C4-2B (cell line): ENCODE results near the gene PRELP.

Experiments used
- ZFX ChIP-seq: fragments of 450-650 bp; IDR thresholded peaks from 2 replicates; pipeline ENCODE4 v1.6.1; 2017
- TF ChIP-seq, protein P1 (sequence below): fragments of 450-650 bp; conservative IDR thresholded peaks from 2 replicates; pipeline ENCODE4 v1.5.1; 2017; ENCODE audit warnings: mild to moderate bottlenecking

DNA sequence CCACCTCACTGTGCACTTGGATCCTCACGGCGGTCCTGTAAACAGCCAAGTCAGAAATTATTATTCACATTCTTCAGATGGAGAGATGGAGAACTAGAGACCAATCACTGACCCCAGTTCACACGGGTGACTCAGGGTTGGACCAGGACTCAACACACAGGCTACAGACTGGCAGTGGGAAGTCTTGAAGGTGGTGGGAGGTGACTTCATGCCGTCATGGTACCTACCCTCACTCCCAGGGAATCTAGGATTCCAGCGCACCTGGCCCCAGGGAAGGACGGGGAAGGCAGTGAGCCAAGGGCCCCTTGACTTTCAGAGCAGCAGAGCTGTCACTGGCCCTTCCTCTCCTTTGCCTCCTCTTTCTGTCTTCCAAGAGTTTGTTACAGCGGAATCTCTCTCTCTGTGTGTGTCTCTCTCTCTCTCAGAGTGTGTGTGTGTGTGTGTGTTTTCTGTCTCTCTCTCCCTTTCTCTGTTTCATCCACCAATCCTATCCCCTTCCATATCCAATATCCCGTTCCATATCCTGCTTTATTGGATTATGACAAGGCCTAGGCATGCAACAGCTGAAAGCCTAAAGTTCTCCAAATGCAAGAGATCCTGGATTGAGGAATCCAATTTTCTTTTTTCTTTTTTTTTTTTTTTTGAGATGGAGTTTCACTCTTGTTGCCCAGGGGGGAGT lies 30.1 kb downstream of the PRELP start:
- TF ChIP-seq, protein P1, sequence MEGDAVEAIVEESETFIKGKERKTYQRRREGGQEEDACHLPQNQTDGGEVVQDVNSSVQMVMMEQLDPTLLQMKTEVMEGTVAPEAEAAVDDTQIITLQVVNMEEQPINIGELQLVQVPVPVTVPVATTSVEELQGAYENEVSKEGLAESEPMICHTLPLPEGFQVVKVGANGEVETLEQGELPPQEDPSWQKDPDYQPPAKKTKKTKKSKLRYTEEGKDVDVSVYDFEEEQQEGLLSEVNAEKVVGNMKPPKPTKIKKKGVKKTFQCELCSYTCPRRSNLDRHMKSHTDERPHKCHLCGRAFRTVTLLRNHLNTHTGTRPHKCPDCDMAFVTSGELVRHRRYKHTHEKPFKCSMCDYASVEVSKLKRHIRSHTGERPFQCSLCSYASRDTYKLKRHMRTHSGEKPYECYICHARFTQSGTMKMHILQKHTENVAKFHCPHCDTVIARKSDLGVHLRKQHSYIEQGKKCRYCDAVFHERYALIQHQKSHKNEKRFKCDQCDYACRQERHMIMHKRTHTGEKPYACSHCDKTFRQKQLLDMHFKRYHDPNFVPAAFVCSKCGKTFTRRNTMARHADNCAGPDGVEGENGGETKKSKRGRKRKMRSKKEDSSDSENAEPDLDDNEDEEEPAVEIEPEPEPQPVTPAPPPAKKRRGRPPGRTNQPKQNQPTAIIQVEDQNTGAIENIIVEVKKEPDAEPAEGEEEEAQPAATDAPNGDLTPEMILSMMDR: no peak
- no peak for TF ChIP-seq ZFX
